Measurements from ENCODE around the gene ANGEL1. TPM values are rescaled to one million over a fixed set of nuclear protein-coding genes. Genes with fewer than 3 reads are reported as not detected.

ANGEL1 gene
- total and polyA plus RNA-seq, 2 donors (not counting 1 experiment from before 2014, with no cell fraction given), result 6.6 to 8.4 TPM

DNA sequence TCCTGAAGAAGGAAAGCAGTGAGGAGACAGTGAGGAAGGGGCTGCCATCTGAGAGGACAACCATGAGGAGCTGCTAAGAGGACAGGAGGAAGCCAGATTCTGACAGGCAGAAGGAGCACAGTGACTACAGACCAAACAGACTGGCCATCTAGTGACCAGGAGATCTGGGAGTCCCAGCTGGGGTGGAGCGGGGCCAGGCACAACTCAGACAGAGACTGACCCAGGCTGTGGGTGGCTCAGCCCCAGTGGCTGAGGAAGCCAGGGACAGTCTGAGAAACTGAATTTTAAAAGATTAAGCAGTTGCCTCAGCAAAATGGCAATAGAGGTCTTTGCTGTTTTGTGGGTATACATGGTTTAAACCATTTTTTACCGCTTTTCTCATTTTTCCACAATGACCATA is 42.4 kb upstream of the ANGEL1 start:
- no peaks in the 10 kb centered on the region for H3K36me3 ChIP-seq (ENCODE audit: control insufficient read depth, insufficient read depth, low read length)
- DNase-seq (ENCODE audit: low read depth in 2 of 2), result no peak
- H4K20me1 ChIP-seq (ENCODE audit: control insufficient read depth, extremely low read depth, insufficient read depth, low read length), result no peaks in the 10 kb centered on the region
- H3K4me3 ChIP-seq (replicated peaks in 1 of 4; ENCODE audit: control extremely low read depth in 1 of 4, insufficient read depth in 1 of 4, low read depth in 3 of 4, low read length in 4 of 4), result no peak overlapping the region
- TF ChIP-seq, protein P1, sequence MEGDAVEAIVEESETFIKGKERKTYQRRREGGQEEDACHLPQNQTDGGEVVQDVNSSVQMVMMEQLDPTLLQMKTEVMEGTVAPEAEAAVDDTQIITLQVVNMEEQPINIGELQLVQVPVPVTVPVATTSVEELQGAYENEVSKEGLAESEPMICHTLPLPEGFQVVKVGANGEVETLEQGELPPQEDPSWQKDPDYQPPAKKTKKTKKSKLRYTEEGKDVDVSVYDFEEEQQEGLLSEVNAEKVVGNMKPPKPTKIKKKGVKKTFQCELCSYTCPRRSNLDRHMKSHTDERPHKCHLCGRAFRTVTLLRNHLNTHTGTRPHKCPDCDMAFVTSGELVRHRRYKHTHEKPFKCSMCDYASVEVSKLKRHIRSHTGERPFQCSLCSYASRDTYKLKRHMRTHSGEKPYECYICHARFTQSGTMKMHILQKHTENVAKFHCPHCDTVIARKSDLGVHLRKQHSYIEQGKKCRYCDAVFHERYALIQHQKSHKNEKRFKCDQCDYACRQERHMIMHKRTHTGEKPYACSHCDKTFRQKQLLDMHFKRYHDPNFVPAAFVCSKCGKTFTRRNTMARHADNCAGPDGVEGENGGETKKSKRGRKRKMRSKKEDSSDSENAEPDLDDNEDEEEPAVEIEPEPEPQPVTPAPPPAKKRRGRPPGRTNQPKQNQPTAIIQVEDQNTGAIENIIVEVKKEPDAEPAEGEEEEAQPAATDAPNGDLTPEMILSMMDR (conservative IDR thresholded peaks at IDR 0.05 in 1 of 2, IDR thresholded peaks at IDR 0.05 in 1 of 2; ENCODE audit: low read depth in 1 of 2, low read length in 2 of 2), result no peak
- TF ChIP-seq EZH2 (IDR thresholded peaks at IDR 0.05; ENCODE audit: low read length, missing control alignments), result no peak
- H3K9me3 ChIP-seq (ENCODE audit: control insufficient read depth, insufficient read depth, low read depth, low read length), result no peaks in the 10 kb centered on the region
- H3K27me3 ChIP-seq (ENCODE audit: control insufficient read depth, insufficient read depth, low read length), result peaks cover 1% of the 10 kb centered on the region
- H2AFZ ChIP-seq (ENCODE audit: low read length), result no peak overlapping the region
- H3K27ac ChIP-seq (ENCODE audit: insufficient read depth, low read length), result no peak overlapping the region
- no peak overlapping the region for H3K4me2 ChIP-seq (ENCODE audit: extremely low read depth, insufficient read depth, low read length)
- no peaks in the 10 kb centered on the region for H3K79me2 ChIP-seq (ENCODE audit: control insufficient read depth, insufficient read depth, low read length)
- H3K9ac ChIP-seq (ENCODE audit: insufficient read depth, low read length), result no peak overlapping the region
- H3K4me1 ChIP-seq (ENCODE audit: control insufficient read depth, extremely low read depth, insufficient read depth, low read length), result no peaks in the 10 kb centered on the region

DNA sequence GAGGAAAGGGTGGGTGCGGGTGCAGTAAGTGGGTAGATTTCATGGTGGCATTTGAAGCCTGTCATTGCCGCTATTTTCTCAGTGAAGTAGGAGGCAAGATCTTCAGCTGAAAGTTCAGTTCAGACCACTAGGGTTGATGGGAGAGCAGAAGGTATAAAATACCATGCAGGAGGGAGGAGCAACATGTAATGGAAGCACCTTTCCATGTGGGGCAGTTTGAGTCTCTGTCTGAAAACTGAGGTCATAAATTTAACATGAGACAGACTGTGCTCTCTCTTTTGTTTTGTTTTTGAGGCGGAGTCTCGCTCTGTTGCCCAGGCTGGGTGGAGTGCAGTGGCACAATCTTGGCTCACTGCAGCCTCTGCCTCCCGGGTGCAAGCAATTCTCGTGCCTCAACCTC is 36.2 kb upstream of the ANGEL1 start:
- Histone ChIP-seq H3K36me3 (ENCODE audit: control insufficient read depth, insufficient read depth, low read length) (no peaks in the 10 kb centered on the region), H3K9me3 (ENCODE audit: control insufficient read depth, insufficient read depth, low read depth, low read length) (no peaks in the 10 kb centered on the region)

DNA sequence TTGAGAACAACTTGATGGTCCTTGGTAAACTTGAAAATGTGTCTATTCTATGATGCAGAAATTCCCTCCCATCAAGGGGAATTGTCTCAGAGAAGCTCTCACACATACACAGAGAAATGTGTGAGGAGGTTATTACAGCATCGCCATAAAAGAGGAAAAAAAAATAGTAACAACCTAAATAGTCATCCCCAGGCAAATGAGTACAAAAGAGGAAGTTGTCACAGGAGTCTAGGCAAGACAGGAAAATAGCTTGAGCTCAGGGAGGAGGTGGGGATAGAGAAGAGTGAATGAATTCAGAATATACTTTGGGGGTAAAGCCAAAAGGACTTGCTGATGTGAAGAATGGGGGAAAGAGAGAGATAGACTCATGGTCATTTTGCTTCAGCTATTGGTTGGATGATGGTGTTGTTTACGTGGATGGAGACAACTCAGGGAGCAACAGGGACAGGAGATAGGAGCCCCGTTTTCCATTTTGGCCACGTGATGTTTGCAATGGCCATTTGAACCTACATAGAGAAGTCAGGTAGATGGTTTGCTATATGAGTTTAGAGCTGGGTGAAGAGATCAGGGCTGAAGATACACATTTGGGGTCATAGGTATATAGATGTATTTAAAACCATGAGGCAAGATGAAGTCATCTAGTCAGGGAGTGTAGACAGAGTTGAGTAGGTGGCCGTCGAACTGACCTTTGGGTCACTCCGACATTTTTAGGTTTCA is 33.8 kb upstream of the ANGEL1 start:
- Histone ChIP-seq H3K36me3 (ENCODE audit: control insufficient read depth, insufficient read depth, low read length) (no peaks in the 10 kb centered on the region), H3K4me3 (replicated peaks in 1 of 4; ENCODE audit: control extremely low read depth in 1 of 4, insufficient read depth in 1 of 4, low read depth in 3 of 4, low read length in 4 of 4) (no peak overlapping the region), H3K79me2 (ENCODE audit: control insufficient read depth, insufficient read depth, low read length) (no peaks in the 10 kb centered on the region), H3K9ac (ENCODE audit: insufficient read depth, low read length) (no peak overlapping the region), H2AFZ (ENCODE audit: low read length) (no peak overlapping the region), H3K27ac (ENCODE audit: insufficient read depth, low read length) (no peak overlapping the region), H3K27me3 (ENCODE audit: control insufficient read depth, insufficient read depth, low read length) (peaks cover 2% of the 10 kb centered on the region), H3K9me3 (ENCODE audit: control insufficient read depth, insufficient read depth, low read depth, low read length) (no peaks in the 10 kb centered on the region), H4K20me1 (ENCODE audit: control insufficient read depth, extremely low read depth, insufficient read depth, low read length) (no peaks in the 10 kb centered on the region), H3K4me1 (ENCODE audit: control insufficient read depth, extremely low read depth, insufficient read depth, low read length) (no peaks in the 10 kb centered on the region), H3K4me2 (ENCODE audit: extremely low read depth, insufficient read depth, low read length) (no peak overlapping the region)
- no peak for TF ChIP-seq EZH2 (IDR thresholded peaks at IDR 0.05; ENCODE audit: low read length, missing control alignments)
- TF ChIP-seq, protein P1 (conservative IDR thresholded peaks at IDR 0.05 in 1 of 2, IDR thresholded peaks at IDR 0.05 in 1 of 2; ENCODE audit: low read depth in 1 of 2, low read length in 2 of 2), result no peak
- DNase-seq (ENCODE audit: low read depth in 2 of 2), result no peak

More for the DNA sequence above, 36.2 kb upstream of the ANGEL1 start:
- Histone ChIP-seq H3K79me2 (ENCODE audit: control insufficient read depth, insufficient read depth, low read length) (no peaks in the 10 kb centered on the region), H2AFZ (ENCODE audit: low read length) (no peak overlapping the region), H3K4me2 (ENCODE audit: extremely low read depth, insufficient read depth, low read length) (no peak overlapping the region), H3K27ac (ENCODE audit: insufficient read depth, low read length) (no peak overlapping the region), H4K20me1 (ENCODE audit: control insufficient read depth, extremely low read depth, insufficient read depth, low read length) (no peaks in the 10 kb centered on the region), H3K4me1 (ENCODE audit: control insufficient read depth, extremely low read depth, insufficient read depth, low read length) (no peaks in the 10 kb centered on the region), H3K9ac (ENCODE audit: insufficient read depth, low read length) (no peak overlapping the region), H3K4me3 (replicated peaks in 1 of 4; ENCODE audit: control extremely low read depth in 1 of 4, insufficient read depth in 1 of 4, low read depth in 3 of 4, low read length in 4 of 4) (no peak overlapping the region), H3K27me3 (ENCODE audit: control insufficient read depth, insufficient read depth, low read length) (peaks cover 2% of the 10 kb centered on the region)
- no peak for TF ChIP-seq EZH2 (IDR thresholded peaks at IDR 0.05; ENCODE audit: low read length, missing control alignments)
- TF ChIP-seq, protein P1 (conservative IDR thresholded peaks at IDR 0.05 in 1 of 2, IDR thresholded peaks at IDR 0.05 in 1 of 2; ENCODE audit: low read depth in 1 of 2, low read length in 2 of 2), result no peak
- no peak for DNase-seq (ENCODE audit: low read depth in 2 of 2)
